Activated CD8-positive, alpha-beta memory T cell treated with anti-CD3 and anti-CD28 coated beads, Interleukin-2, amount 50 U/mL, for 1 hour (primary cell): ENCODE measurements around the gene CLASP2.
A peak's percentile ranks its signal among the peaks of the same experiment; 100 is the strongest.

ENCODE experiments used
- DNase-seq: peaks from one replicate; pipeline ENCODE4 v3.0.0-alpha.2; 2020; ENCODE audit errors: extremely low read depth

CLASP2 gene

DNA sequence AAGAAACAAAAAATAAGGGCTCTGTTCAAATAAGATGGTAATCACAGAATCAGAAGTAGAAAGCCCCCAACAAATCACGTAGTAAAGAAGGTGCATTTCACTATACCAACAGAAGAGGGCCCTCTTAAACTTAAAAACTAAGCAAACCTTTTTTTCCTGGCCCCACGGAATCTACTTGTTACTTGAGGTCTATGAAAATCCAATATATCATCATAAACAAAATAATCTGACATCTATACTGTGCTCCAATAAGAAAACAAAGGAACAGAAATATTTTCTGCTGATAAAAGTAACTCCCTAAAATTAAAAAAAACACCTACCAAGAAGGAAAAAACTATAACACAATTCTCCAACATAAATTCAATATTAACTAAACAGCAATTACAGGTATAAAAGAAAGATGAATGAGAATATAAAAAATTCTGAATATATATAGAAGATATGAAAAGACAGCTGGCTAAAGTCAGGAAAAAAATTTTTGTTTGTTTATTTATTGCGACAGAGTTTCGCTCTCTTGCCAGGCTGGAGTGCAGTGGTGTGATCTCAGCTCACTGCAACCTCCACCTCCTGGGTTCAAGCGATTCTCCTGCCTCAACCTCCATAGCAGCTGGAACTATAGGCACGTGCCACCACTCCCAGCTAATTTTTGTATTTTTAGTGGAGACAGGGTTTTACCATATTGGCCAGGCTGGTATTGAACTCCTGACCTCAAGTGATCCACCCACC lies 81.8 kb downstream of the CLASP2 start:
- DNase-seq = peak; percentile 0

DNA sequence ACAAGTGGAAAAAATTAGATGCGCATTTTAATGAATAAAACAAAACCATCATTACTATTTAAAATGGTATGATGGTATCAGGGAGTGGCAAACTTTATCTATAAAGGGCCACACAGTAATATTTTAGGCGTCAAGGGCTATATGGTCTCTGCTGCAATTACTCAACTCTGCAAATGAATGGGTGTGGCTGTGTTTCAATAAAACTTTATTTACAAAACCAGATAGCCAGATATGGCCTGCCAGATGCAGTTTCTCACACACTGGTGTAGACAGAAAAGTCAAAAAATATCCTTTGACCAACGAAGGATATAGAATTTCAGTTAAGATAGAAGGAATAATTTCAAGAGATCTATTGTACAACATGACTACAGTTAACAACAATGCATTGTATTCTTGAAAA lies 83.8 kb downstream of the CLASP2 start:
- DNase-seq = no peak

DNA sequence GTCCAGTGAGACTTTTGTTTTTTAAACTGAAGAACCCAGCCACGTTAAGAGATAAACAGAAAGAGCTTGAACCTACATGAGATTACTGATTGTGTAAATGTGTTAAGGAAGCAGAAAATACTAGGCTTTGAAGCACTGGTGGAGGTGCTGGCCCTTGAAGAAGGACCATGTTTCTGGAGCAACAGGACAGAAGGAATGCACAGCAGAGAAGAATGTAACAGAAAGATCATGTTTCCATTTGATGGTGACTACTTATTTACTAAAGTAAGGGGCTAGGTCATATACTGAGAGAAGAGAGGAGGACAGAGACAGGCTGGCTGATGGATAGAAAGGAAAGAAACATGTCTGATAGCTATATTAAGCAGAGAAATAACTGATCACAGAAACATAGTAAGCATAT lies 88.8 kb downstream of the CLASP2 start:
- DNase-seq = no peak

DNA sequence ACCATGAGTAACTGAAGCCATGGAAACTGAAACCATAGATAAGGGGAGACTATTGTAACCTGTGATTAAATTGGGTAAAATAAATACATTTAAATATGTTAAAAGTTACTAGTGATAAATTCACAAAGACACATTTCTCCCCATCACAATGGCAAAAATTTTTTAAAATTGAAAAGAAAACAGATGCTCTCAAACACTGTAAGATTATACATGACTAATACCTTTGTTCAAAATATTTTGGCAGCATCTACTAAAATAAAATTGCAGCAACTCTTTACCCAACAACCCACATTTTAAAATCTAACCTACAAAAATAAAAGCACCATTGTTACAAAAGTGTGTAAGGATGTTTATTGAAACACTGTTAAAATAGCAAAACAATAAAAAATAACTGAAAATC lies 93.3 kb downstream of the CLASP2 start:
- no peak for DNase-seq

- DNase-seq = no peak
Measured at GRCh38 chr3:33613041-33613440, 105.0 kb downstream of the CLASP2 start.

DNA sequence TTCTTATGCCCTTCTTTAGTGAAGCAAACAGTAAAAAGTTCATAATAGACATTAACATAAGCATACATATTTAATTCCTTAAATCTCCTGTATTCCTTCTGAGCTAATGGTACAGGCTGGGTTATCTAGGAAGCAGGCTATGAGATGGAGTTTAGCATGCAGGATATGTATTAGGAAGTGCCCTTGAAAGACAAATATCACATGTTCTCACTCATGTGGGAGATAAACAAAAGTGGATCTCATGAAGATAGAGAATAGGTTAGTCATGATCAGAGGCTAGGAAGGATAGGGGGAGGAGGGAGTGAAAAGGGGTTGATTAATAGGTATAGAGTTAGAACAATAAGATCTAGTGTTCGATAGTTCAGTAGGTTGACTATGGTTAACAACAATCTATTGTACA lies 105.4 kb downstream of the CLASP2 start:
- no peak for DNase-seq

- DNase-seq = no peak
Measured at GRCh38 chr3:33602829-33603228, 115.2 kb downstream of the CLASP2 start.

DNA sequence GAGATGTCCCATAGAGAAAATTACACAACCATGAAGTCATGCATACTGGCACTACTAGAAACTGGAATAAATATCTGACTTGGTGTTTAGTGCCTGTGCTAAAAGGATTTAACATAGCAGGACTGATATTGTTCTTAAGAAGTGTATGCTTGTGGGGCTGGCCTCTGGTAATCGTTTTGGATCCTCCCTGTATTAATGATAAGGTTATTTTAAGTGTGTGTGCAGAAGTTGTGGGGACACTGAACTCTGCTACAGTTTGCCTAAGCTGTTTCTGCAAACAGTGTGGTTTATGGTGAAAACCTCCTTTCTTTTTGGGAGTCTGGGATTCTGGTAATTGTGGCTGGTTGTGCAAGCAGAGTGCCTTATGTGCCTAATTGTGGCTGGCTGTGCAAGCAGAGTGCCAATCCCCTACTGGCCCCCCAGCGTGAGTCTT lies 120.8 kb downstream of the CLASP2 start:
- DNase-seq = no peak

DNA sequence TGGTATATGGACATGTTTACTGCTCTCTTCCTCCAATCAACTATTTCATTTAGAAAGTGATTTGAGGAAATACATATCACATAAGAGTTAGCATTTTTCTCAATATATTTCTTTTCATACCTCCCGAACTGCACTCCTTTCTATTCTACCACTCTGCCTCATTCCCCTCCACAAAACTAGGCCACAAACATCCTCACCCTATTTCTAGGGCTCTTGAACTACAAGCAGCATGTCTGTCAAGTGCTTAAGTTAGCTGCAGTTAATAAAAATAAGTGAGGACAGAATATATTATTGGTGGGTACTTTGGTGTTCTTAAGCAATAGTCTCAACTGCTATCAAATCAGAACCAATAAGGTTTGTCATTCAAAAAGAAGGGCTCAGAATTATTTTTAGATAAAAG lies 125.1 kb downstream of the CLASP2 start:
- DNase-seq = no peak

- DNase-seq = no peak
Measured at GRCh38 chr3:33590541-33590940, 127.5 kb downstream of the CLASP2 start.

DNA sequence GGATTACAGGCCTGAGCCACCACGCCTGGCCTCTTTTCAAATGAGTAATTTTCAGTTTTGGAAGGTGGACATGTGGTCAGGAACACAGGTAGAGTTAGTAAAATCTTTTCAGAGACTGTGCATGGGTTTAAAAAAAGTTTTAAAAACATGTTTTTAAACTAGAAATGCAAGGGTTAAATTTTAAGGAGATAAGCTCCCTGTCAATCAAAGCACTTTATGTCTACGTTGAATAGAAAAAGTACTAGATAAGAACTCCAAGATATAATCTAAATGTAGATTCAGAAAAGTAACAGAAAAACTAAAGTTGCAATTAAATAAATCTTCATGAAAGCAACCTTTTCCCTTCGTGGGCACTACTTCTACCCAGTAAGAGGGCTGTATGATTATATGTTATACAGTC lies 131.7 kb downstream of the CLASP2 start:
- no peak for DNase-seq

- DNase-seq = no peak
Measured at GRCh38 chr3:33582234-33582633, 135.8 kb downstream of the CLASP2 start.

- DNase-seq = no peak
Measured at GRCh38 chr3:33581666-33582065, 136.4 kb downstream of the CLASP2 start.

DNA sequence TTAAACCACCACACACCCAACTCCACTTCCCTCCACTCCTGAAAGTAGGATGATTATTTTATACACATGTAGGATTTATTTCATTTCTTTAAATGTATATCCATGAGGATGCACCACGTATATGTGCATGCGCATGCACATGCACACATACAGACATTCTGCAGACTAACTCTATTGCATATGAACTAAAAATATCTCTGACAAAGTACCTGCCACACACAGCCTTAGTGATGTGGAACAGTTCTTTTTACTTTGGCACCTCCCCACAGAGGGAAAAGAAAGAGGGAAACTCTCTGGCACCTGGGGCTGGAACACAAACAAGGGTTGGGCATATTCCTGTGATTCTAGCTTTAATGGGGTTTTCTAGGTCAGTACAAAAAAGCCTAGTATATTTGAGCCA lies 138.2 kb downstream of the CLASP2 start:
- no peak for DNase-seq

DNA sequence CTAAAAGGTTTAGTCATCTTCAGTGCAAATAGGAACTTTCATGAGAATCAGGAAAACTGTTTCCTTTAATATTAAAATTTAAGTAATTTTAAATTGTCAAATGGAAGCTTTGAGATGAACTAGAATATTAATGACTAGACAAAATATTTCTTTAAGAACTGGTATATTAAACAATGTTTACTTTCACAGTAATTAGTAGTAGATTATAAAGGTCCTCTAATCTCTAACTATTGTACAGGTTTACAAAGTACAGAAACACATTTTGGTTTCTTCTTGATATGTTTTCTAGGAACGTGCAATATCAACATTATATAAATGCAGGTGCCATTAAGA lies 138.9 kb downstream of the CLASP2 start:
- no peak for DNase-seq

DNA sequence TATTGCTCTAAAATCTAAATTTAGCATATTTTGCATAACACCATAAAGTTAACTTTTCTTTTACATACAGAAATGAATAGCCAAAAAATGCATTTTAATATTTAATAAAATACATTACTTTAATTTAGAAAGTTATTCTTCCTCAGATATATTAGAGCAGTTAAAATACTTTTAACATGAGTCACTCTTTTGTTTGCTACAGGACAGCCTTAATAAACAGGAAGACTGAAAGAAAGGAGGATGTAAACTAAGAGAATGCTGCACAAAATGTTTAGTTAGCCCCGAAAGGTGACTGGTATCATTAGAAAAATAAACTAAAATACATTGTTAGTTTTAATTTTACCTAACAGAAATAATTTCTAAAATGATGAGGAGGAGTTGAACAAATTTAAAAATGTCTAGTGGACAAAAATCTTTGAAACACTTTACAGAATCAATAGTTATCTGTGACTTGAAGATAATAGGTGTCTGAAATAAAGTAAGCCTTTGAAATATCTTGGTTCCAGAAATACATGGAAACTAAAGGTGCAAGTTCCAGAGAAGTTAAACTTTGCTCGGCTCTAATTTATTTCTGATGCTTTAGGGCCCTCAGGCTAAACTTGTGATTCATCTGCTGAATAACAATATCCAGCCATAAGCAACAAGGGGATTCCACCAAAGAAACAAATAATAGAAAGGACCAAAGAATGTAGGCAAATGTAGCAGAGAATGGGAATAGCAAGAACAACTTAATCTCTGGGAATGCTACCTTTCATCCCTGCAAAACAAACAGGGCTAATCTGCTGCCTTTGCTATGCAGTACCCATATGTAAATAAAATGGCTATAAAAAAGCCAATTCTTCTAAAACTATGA lies 139.5 kb downstream of the CLASP2 start:
- DNase-seq = no peak

DNA sequence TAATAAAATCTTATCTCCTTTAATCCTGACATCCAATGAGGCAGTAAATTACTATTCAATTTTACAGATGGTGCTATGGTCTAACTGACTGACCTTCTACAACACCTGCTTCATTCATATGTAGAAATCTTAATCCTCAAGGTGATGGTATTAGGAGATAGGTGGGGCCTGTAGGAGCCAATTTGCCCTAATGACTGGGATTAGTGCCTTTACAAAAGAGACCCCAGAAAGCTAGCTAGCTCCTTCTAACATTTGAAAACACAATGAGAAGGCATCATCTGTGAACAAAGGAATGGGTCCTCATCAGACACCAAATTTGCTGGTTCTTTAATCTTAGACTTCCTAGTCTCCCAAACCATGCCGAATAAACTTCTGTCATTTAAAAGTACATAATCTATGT lies 140.5 kb downstream of the CLASP2 start:
- no peak for DNase-seq

- no peak for DNase-seq
Measured at GRCh38 chr3:33577173-33577572, 140.9 kb downstream of the CLASP2 start.

DNA sequence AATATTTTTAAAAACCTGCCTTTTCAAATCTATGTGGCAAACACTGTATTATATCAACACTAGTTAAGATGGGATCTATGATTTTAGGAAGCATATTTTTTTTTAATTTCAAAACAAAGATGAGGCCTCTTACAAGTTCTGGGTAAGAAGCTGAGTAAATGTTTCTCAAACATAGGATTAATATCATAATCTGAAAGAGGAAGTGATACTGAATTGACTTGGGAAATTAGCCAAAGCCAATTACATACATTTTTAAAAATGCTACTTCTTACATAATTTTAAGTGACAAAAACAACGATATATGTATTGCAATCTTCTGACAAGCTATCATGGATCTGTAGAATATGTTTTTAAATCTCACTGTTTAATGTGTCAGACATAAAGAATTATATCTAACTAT lies 142.7 kb downstream of the CLASP2 start:
- no peak for DNase-seq

DNA sequence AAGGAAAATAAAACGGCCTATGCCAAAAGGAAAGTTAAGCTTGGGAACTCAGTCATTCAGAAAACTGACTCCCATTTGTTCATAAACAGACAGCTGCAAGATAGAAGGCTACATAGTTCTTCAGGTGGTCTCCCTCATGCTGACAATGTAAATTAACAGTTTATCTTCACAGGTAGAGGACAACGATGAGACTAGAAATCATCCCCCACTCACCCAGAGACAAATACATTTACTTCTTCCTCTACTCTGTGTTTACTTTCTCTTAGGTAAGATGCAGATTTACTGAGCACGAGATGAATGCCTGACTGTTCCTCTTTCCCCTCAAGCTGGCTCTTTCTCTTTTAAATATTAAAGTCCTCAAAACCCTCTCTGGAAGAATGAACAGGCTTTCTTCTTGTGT lies 160.2 kb downstream of the CLASP2 start:
- DNase-seq = no peak

DNA sequence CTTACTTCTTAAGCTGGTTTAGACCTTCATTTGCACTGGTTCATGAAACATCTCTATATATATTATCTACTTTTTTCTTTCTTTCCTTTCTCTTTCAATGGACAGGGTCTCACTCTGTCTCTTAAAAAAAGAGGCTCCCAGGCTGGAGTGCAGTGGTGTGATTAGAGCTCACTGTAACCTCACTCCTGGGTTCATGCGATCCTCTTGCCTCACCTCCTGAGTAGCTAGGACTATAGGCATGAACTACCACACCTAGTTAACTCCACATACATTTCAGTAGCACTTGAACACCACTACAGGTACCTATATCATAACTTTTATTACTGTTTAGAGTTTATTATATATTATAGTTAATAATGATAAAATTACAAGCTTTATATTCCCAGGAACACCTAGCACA lies 160.8 kb downstream of the CLASP2 start:
- DNase-seq = no peak

DNA sequence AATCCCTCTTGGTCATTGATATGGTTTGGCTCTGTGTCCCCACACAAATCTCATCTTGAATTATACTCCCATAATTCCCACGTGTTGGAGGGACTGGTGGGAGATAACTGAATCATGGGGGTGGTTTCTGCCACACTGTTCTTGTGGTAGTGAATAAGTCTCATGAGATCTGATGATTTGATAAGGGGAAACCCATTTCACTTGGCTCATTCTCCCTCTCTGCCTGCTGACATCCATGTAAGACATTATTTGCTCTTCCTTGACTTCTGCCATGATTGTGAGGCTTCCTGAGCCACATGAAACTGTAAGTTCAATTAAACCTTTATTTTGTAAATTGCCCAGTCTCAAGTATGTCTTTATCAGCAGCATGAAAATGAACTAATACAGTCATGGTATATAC lies 171.0 kb downstream of the CLASP2 start:
- DNase-seq = no peak

DNA sequence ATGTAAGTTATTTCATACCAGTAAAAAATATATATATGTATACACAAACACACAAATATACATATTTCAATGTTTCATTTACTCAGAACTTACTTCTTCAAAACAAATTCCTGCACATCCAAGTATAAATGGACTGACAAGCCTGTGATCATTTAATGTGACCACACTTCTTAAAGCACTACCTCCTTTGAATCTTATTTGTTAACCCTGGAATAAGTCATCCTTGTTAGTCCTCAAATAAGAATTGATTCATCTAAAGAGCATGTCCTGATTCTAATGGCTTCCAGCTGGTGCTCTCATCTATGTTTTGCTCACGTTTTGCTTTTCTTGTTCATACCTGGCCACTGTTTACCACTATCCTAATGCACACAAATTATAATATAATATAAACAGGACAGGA lies 173.9 kb downstream of the CLASP2 start:
- DNase-seq = no peak

DNA sequence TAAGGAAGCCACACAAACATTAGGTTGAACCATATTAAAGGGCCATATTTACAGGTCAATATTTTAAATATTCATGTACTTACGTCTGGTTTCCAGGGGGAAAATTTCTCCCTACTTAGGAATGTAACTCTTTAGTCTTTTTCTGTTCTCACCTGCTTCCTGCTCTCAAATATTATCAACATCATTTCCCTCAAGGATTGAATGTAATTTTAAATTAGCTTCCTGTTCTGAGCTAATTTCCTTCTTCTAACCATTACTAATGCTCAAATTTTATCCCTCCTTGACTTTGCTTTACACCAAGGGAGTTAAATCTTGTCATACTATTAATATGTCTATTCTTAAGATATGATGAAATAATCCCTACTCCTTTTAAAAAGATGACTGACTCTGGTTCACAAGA lies 174.5 kb downstream of the CLASP2 start:
- no peak for DNase-seq
